Activated CD4-positive, CD25-positive, alpha-beta regulatory T cell treated with anti-CD3 and anti-CD28 coated beads, Interleukin-2, amount 50 U/mL, for 72 hours (primary cell): ENCODE results near the gene APOL4.
"Not testable (repeated sequence)": the region's sequence is repeated elsewhere in the genome, so short reads cannot be mapped to it uniquely, and the experiment has no call there.

Experiments
- DNase-seq: peaks from one replicate; pipeline ENCODE4 v3.0.0; 2021

Gene APOL4

GRCh38 chr22:36204632-36205015, 3.0 kb upstream of the APOL4 start:
- no peak for DNase-seq

DNA sequence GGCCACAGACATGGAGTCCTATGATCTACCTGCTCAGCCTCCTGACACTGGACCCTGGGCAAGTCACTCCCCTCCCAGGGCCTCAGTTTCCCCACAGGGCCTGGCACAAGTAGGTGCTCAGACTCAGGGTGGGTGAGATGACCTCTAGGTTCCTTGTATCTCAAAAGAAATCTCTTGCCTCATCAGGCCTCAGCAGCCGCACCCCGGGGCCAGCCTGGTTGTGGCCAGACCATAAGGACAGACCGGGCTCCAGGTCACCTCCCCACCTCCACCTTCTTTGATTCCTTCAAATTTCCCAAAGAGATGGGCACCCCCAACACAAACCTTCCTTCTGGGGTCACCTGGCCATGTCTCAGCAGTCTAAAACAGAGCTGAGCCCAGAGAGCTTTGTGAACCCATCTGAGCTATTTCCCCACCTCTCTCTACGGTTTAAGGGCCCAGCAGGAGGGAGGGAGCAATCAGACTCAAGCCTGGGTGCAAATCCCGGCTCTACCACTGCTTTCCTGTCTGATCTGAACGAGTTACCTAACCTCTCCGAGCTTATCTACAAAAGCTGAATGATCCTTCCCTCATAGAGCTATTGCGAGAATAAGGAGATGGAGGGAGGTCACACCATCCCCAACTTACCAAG, 2.5 kb upstream of the APOL4 start:
- no peak for DNase-seq

- DNase-seq: not testable (repeated sequence)
Observed at GRCh38 chr22:36203441-36203840, 1.8 kb upstream of the APOL4 start.

DNA sequence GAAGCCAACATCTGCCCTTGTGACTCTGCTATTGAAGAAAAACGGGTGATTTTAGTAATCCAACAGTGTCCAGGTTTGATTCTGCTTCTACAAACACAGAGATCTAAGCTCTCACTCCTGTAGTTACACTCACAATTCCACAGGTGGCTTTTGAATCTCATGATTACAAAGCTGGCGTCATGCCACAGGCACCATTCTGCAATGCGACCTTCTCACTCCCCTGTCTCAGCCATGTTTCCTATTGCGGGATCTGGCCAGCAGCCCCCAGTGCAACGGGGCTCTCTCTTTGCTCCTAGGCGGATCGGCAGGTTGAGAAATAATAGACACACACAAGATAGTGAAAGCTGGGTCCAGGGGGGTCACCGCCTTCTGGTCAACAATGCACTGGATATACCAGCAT, 1.3 kb upstream of the APOL4 start:
- not testable (repeated sequence) for DNase-seq

GRCh38 chr22:36201025-36201424, 584 bp downstream of the APOL4 start:
- not testable (repeated sequence) for DNase-seq

DNA sequence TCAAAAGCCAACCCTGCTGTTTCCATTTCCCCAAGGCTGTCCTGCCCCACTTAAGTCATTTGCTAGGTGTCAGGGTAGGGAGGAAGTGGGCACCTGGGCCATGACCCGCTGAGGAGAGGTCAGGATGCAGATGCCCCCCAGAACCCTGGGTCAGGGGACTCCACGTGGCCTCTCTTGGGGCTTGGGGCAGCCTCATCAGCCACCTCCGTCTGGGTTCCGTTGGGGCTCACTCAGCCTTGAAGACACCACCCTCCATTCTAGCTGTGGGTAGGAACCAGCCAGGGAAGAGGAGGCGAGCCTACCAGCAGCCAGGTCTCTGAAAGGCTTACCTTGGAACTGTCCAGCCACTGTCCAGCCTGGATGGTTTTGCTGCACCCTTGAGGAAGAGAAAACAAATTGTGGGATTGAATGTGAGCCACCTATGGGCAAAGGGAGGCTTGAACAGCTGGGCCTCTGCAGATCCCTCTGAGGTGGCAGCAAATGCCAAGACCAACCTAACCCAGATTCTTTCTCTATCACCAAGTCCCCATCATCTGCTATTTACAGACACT, 2.5 kb downstream of the APOL4 start:
- DNase-seq: no peak

GRCh38 chr22:36198536-36198935, 3.1 kb downstream of the APOL4 start:
- DNase-seq: no peak

DNA sequence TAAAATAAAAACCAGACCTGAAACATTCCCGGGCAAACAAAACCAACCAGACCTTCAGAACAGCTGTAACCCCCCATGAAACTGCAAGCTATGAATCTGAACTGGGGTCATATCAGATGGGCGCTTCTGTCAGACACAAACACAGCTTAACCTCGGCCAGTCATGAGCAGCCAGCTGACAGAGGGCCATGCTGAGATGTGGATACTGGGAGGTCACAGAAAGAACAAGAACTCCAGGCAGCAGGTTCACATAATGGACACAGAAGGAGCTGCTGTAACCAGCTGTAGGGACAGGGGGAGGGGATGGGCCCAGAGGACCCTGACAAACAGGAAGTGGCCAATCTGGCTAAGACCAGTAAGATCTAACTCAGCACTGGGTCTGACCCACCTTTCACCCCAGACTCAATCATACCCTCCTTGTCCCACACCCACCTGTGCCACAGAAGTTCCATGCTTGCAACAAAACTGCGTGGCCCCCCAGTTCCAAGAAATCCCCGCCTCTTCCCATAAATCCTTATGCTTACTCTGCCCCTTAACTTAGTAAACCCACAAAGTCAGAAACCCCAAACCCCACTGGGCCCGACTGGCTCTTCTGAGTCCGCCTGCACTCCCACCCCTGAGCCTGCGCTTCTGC, 4.0 kb downstream of the APOL4 start:
- DNase-seq: no peak

DNA sequence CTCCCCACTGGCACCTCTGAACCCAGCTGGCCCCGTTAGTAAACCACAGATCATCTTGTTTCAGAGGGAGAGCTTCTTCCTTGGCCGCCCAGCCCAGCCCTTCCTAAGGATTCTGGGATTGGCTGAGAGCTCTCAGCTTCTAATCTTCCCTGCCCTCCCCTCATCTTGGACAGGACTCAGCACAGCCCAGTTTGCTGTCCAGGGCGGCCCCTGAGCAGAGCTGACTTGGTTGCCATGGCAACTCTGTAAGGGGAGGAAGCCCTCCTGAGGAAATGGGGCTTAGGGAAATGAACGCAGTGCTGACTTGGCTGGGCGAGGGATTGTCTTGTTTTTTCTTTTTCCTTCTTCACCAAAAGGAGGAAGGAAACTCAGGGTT, 4.6 kb downstream of the APOL4 start:
- DNase-seq: no peak

DNA sequence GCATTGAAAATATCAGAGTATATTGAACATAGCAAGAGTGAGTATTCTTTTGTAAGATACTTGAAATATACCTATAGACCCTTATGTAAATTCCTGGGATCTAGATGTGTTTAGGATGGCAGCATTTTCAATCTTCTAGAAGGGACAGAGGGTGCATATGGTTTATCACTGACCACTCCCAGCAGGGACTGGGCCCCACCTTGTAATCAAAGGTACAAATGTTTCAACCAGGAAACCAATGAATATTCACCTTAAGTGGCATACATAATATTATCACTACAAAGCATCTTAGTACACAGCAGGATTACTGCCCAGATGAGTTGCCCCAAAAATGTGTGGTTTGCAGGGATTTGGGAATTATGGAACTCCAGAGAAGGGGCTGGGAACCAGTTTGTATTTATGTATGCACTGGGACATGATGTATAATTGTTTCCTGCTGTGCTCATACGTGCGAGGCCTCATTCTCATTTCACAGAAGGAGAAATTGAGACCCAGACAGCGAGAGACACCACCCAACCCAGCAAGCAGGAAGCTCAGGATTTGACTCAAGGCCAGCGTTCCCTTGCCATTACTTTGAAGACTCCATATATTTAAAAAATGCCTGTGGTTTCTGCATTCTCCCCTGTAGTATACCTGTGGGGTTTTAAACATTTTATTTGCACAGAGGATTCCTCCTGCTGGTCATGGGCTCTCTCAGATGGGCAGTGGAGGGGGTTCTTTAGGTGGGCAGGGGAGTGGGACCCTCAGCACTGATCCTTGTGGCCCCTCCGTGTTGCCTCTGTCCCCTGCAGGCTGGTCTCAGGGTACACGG, 5.2 kb downstream of the APOL4 start:
- DNase-seq: no peak

DNA sequence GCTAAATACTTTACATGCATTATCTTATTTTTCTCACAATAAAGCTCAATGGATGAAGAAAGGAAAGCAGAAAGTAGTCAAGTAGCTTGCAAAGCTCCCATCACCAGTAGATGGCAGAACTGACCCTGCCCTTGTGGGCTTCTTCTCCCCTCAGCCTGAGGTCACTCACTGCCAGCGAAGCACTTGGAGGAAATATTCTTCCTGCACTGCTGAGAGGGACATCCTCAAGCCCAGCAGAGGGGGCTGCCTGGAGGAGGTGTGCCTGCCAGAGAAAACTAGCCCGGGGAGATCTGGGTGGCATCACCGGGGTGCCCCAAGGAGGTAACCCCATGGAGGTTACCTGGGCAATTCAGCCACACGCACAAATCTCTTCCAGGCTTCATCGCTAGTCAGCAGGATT, 6.6 kb downstream of the APOL4 start:
- no peak for DNase-seq

GRCh38 chr22:36194385-36194784, 7.2 kb downstream of the APOL4 start:
- DNase-seq: no peak

GRCh38 chr22:36193577-36193976, 8.0 kb downstream of the APOL4 start:
- no peak for DNase-seq

DNA sequence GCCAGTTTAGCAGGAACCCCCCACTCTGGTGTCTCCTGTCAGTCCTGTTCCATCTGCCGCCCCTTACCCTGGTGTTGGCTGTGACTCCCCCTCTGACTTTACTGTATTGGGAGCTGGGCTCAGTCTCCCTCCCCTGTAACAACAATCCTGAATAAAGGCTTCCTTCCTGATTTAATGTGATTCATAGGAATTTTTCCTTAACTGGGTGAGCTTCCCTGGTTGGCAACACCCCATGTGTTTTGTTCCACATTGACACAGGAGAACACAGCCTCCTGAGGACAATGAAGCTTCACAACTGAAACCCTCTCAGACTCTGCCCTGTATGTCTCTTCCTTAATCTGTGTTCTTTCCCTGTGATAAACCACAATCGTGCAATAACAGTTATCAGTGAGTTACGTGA, 8.4 kb downstream of the APOL4 start:
- no peak for DNase-seq

- DNase-seq: no peak
Observed at GRCh38 chr22:36192542-36192941, 9.1 kb downstream of the APOL4 start.

DNA sequence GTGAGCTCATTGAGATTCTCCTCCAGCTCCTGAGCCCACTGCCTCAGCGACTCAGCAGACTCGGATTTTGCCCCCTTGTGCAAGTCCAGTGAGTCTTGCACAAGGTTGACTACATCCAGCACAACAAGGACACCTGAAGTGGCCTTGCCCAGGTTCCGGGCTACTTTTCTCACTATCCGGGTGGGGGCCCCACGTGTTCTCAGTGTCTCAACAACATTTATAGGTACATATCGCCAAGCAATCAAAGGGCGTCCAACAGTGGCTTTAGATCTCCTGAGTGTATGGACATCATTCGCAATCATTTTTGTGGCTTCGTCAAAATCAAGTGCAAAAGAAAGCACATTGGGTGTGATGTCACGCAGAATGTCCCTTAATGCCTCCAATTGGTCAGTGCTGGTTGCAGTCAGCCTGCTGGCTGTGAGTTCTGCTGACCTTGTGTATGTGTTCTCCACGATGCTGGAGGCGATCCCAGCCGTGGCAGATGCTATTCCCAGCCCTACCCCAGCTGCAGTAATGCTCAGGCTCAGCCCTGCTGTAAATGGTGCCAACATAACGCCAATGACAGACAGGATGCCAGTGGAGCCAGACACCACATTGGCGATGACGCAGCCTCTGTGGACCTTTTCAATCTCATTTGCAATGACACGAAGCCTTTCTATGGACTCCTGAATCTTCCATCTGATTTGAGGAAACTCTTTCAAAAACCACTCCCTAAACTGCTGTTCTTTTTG, 10.3 kb downstream of the APOL4 start:
- DNase-seq: no peak

DNA sequence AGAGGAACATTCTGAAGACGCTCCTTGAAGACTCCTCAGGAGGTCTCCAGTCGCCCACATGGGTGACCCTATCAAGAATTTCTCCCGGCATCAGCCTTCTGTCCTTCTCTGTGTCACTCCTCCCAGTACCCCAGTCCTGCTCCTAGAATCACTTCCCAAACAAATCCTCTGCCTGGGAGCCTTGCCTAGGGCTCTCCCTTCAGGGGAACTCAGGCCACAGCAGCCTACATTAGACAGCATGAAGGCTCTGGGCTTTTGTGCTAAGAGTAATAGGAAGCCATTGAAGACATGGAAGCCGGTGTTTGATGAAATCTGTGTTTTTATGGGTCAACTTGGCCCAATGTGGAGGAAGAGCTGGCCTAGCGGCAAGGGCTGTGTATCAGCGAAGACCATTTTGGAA, 13.7 kb downstream of the APOL4 start:
- not testable (repeated sequence) for DNase-seq

DNA sequence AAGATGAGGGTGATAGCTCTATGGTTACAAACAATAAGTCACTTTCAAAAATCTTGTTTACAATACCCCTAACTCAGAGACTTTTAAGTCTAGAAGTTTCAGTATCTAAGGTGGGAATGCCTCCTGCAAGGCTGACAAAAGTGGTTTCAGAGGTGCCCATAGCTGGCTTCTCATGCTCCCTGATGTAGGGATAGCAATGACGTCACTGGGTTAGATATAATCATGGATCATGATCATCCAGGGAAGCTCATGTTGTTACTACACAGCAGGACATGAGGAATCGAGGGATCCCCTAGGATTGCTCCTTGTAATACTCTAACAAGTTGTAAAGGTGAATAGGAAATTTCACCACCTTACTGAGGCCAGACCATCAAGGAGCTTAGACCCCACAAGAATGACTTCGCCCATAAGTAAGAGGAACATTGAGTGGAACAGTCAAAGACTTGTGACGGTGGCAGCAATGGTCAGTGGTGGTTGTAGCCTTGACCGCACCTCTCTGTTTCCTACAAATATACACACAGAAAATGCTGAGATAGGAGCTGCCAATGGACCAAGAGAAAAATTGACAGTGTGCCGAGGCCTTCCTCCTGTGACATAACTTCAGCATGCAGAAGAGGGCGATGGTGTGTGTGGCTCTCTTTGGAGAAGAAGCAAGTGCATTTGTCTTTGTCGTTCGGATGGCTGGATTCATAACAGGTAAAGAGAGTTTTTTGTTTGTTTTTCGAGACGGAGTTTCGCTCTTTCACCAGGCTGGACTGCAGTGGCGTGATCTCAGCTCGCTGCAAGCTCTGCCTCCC, 15.6 kb downstream of the APOL4 start:
- no peak for DNase-seq

DNA sequence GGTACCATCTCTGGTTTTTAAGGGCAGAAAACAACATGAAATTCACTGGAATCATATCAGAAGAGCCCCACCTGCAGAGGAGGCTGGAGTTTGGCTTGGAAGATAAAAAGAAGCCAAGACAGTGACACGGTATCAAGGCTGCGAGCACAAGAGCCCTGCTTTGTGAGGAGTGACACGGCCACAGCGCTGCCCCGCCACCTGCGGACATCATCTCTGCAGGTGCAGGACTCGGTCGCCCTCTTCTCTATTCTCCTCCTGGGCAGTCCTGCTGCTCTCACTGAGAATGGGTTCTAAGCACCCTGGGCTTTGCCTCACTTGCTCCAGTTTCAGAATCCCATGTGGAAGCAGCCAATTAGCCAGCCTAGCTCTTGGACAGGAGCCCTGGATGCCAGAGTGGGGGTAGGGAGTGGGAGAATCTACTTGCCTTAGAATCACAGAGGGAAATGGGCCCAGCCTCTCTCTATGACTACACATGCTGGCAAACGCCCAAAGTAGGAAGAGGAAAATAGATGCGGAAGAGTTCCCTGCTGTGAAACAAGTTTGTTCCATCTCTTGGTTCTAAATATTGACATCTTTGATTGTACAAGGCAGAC, 17.1 kb downstream of the APOL4 start:
- no peak for DNase-seq

GRCh38 chr22:36183446-36183845, 18.2 kb downstream of the APOL4 start:
- DNase-seq: no peak

GRCh38 chr22:36182857-36183256, 18.8 kb downstream of the APOL4 start:
- no peak for DNase-seq

DNA sequence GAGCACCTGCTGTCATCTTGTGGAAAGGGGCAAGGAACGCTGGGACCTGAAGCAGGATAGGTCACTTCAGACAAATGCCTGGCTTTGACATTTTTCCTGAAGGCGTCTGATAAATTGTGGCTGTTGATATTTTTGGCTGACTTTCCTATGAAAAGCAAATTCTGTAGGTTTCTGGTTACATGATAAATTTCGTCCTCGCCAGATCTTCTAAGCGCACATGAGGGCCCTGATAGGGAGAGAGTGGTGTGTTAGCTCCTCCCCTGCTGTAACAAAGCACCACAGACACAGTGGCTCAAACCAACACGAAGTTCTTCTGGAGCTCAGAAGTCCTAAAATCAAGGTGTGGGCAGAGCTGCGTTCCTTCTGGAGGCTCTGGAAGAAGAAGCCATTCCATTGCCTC, 19.6 kb downstream of the APOL4 start:
- no peak for DNase-seq
